ENCODE results near the gene RAB42. TPM values are rescaled to one million over a fixed set of nuclear protein-coding genes. Genes with fewer than 3 reads are reported as not detected.

Gene RAB42
- total and polyA plus RNA-seq, 9 of the 15 experiments (the other 6 are each of a cell fraction or from before 2014, with no cell fraction given): 0.07 to 0.14 (median 0.12) TPM; not detected in 6

DNA sequence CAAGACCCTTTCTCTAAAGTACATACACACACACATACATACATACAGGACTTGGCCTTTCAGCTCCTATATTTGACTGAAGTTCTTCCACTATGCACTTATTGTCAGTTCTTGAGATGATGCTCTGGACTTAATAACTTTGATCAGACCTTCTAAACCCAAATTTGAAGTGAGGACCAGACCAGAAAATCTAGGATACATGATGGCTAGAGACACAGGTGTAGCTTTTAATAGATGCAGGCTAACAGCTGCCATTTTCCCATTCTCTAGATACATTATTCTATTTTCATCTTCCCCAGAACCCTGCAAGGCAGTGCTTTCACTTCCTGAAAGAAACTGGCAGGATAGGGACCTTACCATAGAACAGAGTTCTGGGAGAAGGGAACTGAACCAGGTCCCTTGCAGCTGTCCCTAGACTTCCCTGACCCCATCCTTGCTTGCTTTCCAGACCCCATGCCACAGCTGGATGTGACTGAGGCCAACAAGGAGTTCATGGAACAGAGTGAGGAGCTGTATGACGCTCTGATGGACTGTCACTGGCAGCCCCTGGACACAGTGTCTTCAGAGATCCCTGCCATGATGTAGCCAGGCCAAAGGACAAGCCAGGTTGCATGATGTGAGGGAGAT lies 14.9 kb upstream of the RAB42 start (continued):
- TF ChIP-seq, protein P1, sequence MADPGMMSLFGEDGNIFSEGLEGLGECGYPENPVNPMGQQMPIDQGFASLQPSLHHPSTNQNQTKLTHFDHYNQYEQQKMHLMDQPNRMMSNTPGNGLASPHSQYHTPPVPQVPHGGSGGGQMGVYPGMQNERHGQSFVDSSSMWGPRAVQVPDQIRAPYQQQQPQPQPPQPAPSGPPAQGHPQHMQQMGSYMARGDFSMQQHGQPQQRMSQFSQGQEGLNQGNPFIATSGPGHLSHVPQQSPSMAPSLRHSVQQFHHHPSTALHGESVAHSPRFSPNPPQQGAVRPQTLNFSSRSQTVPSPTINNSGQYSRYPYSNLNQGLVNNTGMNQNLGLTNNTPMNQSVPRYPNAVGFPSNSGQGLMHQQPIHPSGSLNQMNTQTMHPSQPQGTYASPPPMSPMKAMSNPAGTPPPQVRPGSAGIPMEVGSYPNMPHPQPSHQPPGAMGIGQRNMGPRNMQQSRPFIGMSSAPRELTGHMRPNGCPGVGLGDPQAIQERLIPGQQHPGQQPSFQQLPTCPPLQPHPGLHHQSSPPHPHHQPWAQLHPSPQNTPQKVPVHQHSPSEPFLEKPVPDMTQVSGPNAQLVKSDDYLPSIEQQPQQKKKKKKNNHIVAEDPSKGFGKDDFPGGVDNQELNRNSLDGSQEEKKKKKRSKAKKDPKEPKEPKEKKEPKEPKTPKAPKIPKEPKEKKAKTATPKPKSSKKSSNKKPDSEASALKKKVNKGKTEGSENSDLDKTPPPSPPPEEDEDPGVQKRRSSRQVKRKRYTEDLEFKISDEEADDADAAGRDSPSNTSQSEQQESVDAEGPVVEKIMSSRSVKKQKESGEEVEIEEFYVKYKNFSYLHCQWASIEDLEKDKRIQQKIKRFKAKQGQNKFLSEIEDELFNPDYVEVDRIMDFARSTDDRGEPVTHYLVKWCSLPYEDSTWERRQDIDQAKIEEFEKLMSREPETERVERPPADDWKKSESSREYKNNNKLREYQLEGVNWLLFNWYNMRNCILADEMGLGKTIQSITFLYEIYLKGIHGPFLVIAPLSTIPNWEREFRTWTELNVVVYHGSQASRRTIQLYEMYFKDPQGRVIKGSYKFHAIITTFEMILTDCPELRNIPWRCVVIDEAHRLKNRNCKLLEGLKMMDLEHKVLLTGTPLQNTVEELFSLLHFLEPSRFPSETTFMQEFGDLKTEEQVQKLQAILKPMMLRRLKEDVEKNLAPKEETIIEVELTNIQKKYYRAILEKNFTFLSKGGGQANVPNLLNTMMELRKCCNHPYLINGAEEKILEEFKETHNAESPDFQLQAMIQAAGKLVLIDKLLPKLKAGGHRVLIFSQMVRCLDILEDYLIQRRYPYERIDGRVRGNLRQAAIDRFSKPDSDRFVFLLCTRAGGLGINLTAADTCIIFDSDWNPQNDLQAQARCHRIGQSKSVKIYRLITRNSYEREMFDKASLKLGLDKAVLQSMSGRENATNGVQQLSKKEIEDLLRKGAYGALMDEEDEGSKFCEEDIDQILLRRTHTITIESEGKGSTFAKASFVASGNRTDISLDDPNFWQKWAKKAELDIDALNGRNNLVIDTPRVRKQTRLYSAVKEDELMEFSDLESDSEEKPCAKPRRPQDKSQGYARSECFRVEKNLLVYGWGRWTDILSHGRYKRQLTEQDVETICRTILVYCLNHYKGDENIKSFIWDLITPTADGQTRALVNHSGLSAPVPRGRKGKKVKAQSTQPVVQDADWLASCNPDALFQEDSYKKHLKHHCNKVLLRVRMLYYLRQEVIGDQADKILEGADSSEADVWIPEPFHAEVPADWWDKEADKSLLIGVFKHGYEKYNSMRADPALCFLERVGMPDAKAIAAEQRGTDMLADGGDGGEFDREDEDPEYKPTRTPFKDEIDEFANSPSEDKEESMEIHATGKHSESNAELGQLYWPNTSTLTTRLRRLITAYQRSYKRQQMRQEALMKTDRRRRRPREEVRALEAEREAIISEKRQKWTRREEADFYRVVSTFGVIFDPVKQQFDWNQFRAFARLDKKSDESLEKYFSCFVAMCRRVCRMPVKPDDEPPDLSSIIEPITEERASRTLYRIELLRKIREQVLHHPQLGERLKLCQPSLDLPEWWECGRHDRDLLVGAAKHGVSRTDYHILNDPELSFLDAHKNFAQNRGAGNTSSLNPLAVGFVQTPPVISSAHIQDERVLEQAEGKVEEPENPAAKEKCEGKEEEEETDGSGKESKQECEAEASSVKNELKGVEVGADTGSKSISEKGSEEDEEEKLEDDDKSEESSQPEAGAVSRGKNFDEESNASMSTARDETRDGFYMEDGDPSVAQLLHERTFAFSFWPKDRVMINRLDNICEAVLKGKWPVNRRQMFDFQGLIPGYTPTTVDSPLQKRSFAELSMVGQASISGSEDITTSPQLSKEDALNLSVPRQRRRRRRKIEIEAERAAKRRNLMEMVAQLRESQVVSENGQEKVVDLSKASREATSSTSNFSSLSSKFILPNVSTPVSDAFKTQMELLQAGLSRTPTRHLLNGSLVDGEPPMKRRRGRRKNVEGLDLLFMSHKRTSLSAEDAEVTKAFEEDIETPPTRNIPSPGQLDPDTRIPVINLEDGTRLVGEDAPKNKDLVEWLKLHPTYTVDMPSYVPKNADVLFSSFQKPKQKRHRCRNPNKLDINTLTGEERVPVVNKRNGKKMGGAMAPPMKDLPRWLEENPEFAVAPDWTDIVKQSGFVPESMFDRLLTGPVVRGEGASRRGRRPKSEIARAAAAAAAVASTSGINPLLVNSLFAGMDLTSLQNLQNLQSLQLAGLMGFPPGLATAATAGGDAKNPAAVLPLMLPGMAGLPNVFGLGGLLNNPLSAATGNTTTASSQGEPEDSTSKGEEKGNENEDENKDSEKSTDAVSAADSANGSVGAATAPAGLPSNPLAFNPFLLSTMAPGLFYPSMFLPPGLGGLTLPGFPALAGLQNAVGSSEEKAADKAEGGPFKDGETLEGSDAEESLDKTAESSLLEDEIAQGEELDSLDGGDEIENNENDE (IDR thresholded peaks at IDR 0.05; ENCODE audit: low read depth, low read length): peak; percentile 74
- TF ChIP-seq MBD2 (IDR thresholded peaks at IDR 0.05; ENCODE audit: borderline replicate concordance, low read depth): peak; percentile 49; the same call in 1 of the 2 replicates
- peak; percentile 36; the same call in 1 of the 2 replicates for TF ChIP-seq POLR2AphosphoS5 (IDR thresholded peaks at IDR 0.05; ENCODE audit: control insufficient read depth, insufficient read depth, low read depth, low read length)
- peak; percentile 51; the same call in 1 of the 2 replicates for TF ChIP-seq ZBED1 (IDR thresholded peaks at IDR 0.05)
- TF ChIP-seq POLR2B (IDR thresholded peaks at IDR 0.05; ENCODE audit: low read depth, partially characterized antibody): peak; percentile 36
- TF ChIP-seq MYNN (IDR thresholded peaks at IDR 0.05): peak; percentile 66
- no peak for TF ChIP-seq MYNN (CRISPR knock-in tag; IDR thresholded peaks at IDR 0.05)
- 0 out of 2 replicates have a peak, but pooled peaks have one; percentile 18 for TF ChIP-seq SP1 (CRISPR knock-in tag; IDR thresholded peaks at IDR 0.05)
